Measurements from ENCODE around the gene HMMR.

DNA sequence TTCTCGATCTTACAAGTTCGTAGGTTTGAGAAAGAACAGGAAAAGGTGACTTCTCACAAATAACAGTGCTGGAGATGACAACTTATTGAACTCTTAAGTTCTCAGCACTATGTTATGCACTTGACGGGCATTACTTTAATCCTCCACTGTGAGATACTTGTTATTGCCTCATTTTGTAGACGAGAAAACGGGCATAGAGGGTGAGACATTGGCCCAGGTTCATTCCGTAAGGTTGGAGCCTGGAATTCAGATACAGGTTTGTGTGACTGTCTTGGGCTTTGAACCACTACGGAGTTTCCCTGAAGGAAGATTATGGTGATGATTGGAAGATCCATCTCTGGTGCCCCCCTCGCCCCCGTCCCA lies 45.6 kb downstream of the HMMR start:
- no peak for TF ChIP-seq CTCF (IDR thresholded peaks at IDR 0.05)
- no peak for TF ChIP-seq POLR2A (IDR thresholded peaks at IDR 0.05)

All from lower leg skin (tissue), 3 donors.